Skeletal muscle satellite cell (primary cell): ENCODE measurements around the gene DNM2.

Source experiments
- H3K27me3 ChIP-seq: 2 replicates; pipeline ENCODE4 v1.7.0; 2013; ENCODE audit warnings: low read length; ENCODE audit not compliant: control insufficient read depth, insufficient read depth
- H3K36me3 ChIP-seq: 2 replicates; pipeline ENCODE4 v1.7.0; 2013; ENCODE audit warnings: mild to moderate bottlenecking, control low read depth, low read length; ENCODE audit not compliant: insufficient read depth
- H3K4me1 ChIP-seq: 2 replicates; pipeline ENCODE4 v1.7.0; 2013; ENCODE audit warnings: low read length; ENCODE audit not compliant: control insufficient read depth, insufficient read depth
- H3K4me2 ChIP-seq: 2 replicates; pipeline ENCODE4 v1.7.0; 2013; ENCODE audit warnings: mild to moderate bottlenecking, low read length
- H3K4me3 ChIP-seq: 2 replicates; pipeline ENCODE4 v1.7.0; 2013; ENCODE audit warnings: low read length
- H3K9ac ChIP-seq: 2 replicates; pipeline ENCODE4 v1.7.0; 2013; ENCODE audit warnings: mild to moderate bottlenecking, low read depth, low read length, moderate library complexity
- H3K9me3 ChIP-seq: replicated peaks from 2 replicates; pipeline ENCODE4 v1.7.0; 2013; ENCODE audit warnings: mild to moderate bottlenecking, control low read depth, low read length

DNM2 gene

GRCh38 chr19:10713317-10713716 lies 4.6 kb upstream of the DNM2 start:
- Histone ChIP-seq H3K9ac (no peak overlapping the region), H3K4me2 (no peak overlapping the region), H3K4me1 (peaks cover 2% of the 10 kb centered on the region), H3K4me3 (no peak overlapping the region), H3K9me3 (no peaks in the 10 kb centered on the region), H3K27me3 (no peaks in the 10 kb centered on the region), H3K36me3 (peaks cover 26% of the 10 kb centered on the region)

GRCh38 chr19:10717054-10717355 lies 874 bp upstream of the DNM2 start:
- H3K4me3 ChIP-seq = peak overlapping the region; percentile 58
- no peaks in the 10 kb centered on the region for H3K9me3 ChIP-seq
- H3K4me1 ChIP-seq = peaks cover 11% of the 10 kb centered on the region
- peaks cover 21% of the 10 kb centered on the region for H3K36me3 ChIP-seq
- H3K4me2 ChIP-seq = peak overlapping the region; percentile 80
- no peaks in the 10 kb centered on the region for H3K27me3 ChIP-seq
- H3K9ac ChIP-seq = peak overlapping the region; percentile 27

GRCh38 chr19:10718205-10719196 lies 622 bp downstream of the DNM2 start:
- Histone ChIP-seq H3K4me3 (peak overlapping the region; percentile 91), H3K9me3 (no peaks in the 10 kb centered on the region), H3K27me3 (no peaks in the 10 kb centered on the region), H3K36me3 (peaks cover 15% of the 10 kb centered on the region), H3K4me2 (peak overlapping the region; percentile 96), H3K4me1 (peaks cover 11% of the 10 kb centered on the region), H3K9ac (peak overlapping the region; percentile 97)

- Histone ChIP-seq H3K36me3 (peaks cover 8% of the 10 kb centered on the region), H3K4me2 (peak overlapping the region; percentile 96), H3K4me1 (peaks cover 11% of the 10 kb centered on the region), H3K4me3 (peak overlapping the region; percentile 91), H3K9me3 (no peaks in the 10 kb centered on the region), H3K27me3 (no peaks in the 10 kb centered on the region), H3K9ac (peak overlapping the region; percentile 97)
Observed at GRCh38 chr19:10719466-10719961, 1.6 kb downstream of the DNM2 start.

GRCh38 chr19:10720607-10721125 lies 2.8 kb downstream of the DNM2 start:
- Histone ChIP-seq H3K4me3 (no peak overlapping the region), H3K9ac (no peak overlapping the region), H3K36me3 (peaks cover 6% of the 10 kb centered on the region), H3K4me2 (no peak overlapping the region), H3K27me3 (no peaks in the 10 kb centered on the region), H3K9me3 (no peaks in the 10 kb centered on the region), H3K4me1 (peaks cover 11% of the 10 kb centered on the region)

GRCh38 chr19:10723591-10723990 lies 5.7 kb downstream of the DNM2 start:
- no peak overlapping the region for H3K4me3 ChIP-seq
- no peaks in the 10 kb centered on the region for H3K9me3 ChIP-seq
- H3K4me1 ChIP-seq = peaks cover 9% of the 10 kb centered on the region
- no peak overlapping the region for H3K9ac ChIP-seq
- H3K36me3 ChIP-seq = peaks cover 11% of the 10 kb centered on the region
- no peaks in the 10 kb centered on the region for H3K27me3 ChIP-seq
- no peak overlapping the region for H3K4me2 ChIP-seq

- H3K4me1 ChIP-seq = peaks cover 4% of the 10 kb centered on the region
- no peaks in the 10 kb centered on the region for H3K27me3 ChIP-seq
- no peak overlapping the region for H3K4me3 ChIP-seq
- H3K9me3 ChIP-seq = no peaks in the 10 kb centered on the region
- H3K4me2 ChIP-seq = no peak overlapping the region
- H3K36me3 ChIP-seq = peaks cover 11% of the 10 kb centered on the region
- no peak overlapping the region for H3K9ac ChIP-seq
Observed at GRCh38 chr19:10724573-10725071, 6.7 kb downstream of the DNM2 start.

- Histone ChIP-seq H3K9ac (no peak overlapping the region), H3K36me3 (peaks cover 11% of the 10 kb centered on the region), H3K9me3 (no peaks in the 10 kb centered on the region), H3K4me3 (no peak overlapping the region), H3K27me3 (no peaks in the 10 kb centered on the region), H3K4me2 (no peak overlapping the region), H3K4me1 (no peaks in the 10 kb centered on the region)
Observed at GRCh38 chr19:10725415-10725814, 7.5 kb downstream of the DNM2 start.

- Histone ChIP-seq H3K4me3 (no peak overlapping the region), H3K9me3 (no peaks in the 10 kb centered on the region), H3K9ac (no peak overlapping the region), H3K36me3 (peaks cover 6% of the 10 kb centered on the region), H3K4me1 (no peaks in the 10 kb centered on the region), H3K4me2 (no peak overlapping the region), H3K27me3 (no peaks in the 10 kb centered on the region)
Observed at GRCh38 chr19:10726268-10726667, 8.4 kb downstream of the DNM2 start.

GRCh38 chr19:10727685-10728201 lies 9.9 kb downstream of the DNM2 start:
- Histone ChIP-seq H3K36me3 (peaks cover 6% of the 10 kb centered on the region), H3K4me2 (no peak overlapping the region), H3K4me1 (no peaks in the 10 kb centered on the region), H3K27me3 (no peaks in the 10 kb centered on the region), H3K9me3 (no peaks in the 10 kb centered on the region), H3K9ac (no peak overlapping the region), H3K4me3 (no peak overlapping the region)

GRCh38 chr19:10729411-10729810 lies 11.5 kb downstream of the DNM2 start:
- Histone ChIP-seq H3K9ac (no peak overlapping the region), H3K4me1 (no peaks in the 10 kb centered on the region), H3K36me3 (peaks cover 6% of the 10 kb centered on the region), H3K9me3 (no peaks in the 10 kb centered on the region), H3K27me3 (no peaks in the 10 kb centered on the region), H3K4me2 (no peak overlapping the region), H3K4me3 (no peak overlapping the region)
